ENCODE data around the gene MGAT1.

- TF ChIP-seq CTCF (IDR thresholded peaks at IDR 0.05) (no peak), POLR2A (IDR thresholded peaks at IDR 0.05) (no peak)
These were observed 18.9 kb upstream of the MGAT1 start for GRCh38 chr5:180821538-180821937.

All from lower leg skin (tissue), 3 donors.